H1 (cell line): ENCODE data around the gene CHPF2. TPM values are rescaled to one million over a fixed set of nuclear protein-coding genes. Genes with fewer than 3 reads are reported as not detected.
A peak's percentile ranks its signal among the peaks of the same experiment; 100 is the strongest.

Experiments used
- CTCF ChIA-PET: fragments of 300-600 bp; sonication (Branson Sonifier 250); formaldehyde crosslinking; loops from one replicate; lab custom pipeline; 2021; ENCODE audit not compliant: partially characterized antibody; lab: Charles Lee
- POLR2A ChIA-PET: fragments of 300-600 bp; sonication (Branson Sonifier 250); formaldehyde crosslinking; loops from one replicate; lab custom pipeline; 2021; ENCODE audit warnings: inconsistent platforms; ENCODE audit not compliant: partially characterized antibody; lab: Charles Lee
- DNase-seq, 2 experiments: peaks; one replicate each; pipeline versions ENCODE4 v3.0.0 to v3.0.0-alpha.2; 2010 to 2022; ENCODE audit warnings: low spot score in 2 of 2, low read depth in 1 of 2, mixed read lengths in 1 of 2
- FAIRE-seq: peaks from 2 replicates; lab custom pipeline; 2011; peaks lifted over from hg19 to GRCh38; lab: Jason Lieb, UNC
- H2AFZ ChIP-seq: 2 replicates; pipeline ENCODE4 v1.8.1; 2012; ENCODE audit warnings: low read length, inconsistent platforms
- H2AK5ac ChIP-seq: 2 replicates; pipeline ENCODE4 v1.6.1; 2013; ENCODE audit warnings: low read depth, low read length
- H2BK120ac ChIP-seq: replicated peaks from 2 replicates; pipeline ENCODE3; 2013; ENCODE audit warnings: low read depth, low read length, inconsistent platforms
- H2BK12ac ChIP-seq: 2 replicates; pipeline ENCODE4 v1.6.1; 2013; ENCODE audit warnings: low read depth, low read length
- H2BK15ac ChIP-seq: 2 replicates; pipeline ENCODE4 v1.6.1; 2013; ENCODE audit warnings: low read length
- H2BK20ac ChIP-seq: 2 replicates; pipeline ENCODE4 v1.6.1; 2013; ENCODE audit warnings: low read length
- H2BK5ac ChIP-seq: 2 replicates; pipeline ENCODE4 v1.6.1; 2013; ENCODE audit warnings: low read depth, low read length
- H3K14ac ChIP-seq: 2 replicates; pipeline ENCODE4 v1.6.1; 2013; ENCODE audit warnings: inconsistent platforms; ENCODE audit not compliant: insufficient read length
- H3K18ac ChIP-seq: 2 replicates; pipeline ENCODE4 v1.6.1; 2013; ENCODE audit warnings: low read length; ENCODE audit errors: extremely low read depth
- H3K23ac ChIP-seq: 2 replicates; pipeline ENCODE4 v1.6.1; 2013; ENCODE audit warnings: inconsistent platforms; ENCODE audit not compliant: insufficient read length
- H3K23me2 ChIP-seq: 2 replicates; pipeline ENCODE4 v1.6.1; 2013; ENCODE audit warnings: low read depth, low read length
- H3K27ac ChIP-seq: 2 replicates; pipeline ENCODE4 v1.6.1; 2011; ENCODE audit warnings: low read depth, low read length, inconsistent platforms
- H3K27me3 ChIP-seq, 4 experiments: replicated peaks in 1 of 4; 1 replicate in 1 of 4; 2 replicates in 3 of 4; pipeline versions ENCODE4 v1.6.1 to v1.8.1; 2011 to 2013; ENCODE audit warnings: low read length in 3 of 4, mild to moderate bottlenecking in 3 of 4, inconsistent platforms in 2 of 4, mixed read lengths in 2 of 4, moderate library complexity in 1 of 4; ENCODE audit not compliant: control insufficient read depth in 3 of 4, insufficient read depth in 3 of 4; ENCODE audit errors: extremely low read depth in 1 of 4
- H3K36me3 ChIP-seq, 4 experiments: 2 replicates each; pipeline versions ENCODE4 v1.6.1 to v1.8.1; 2011 to 2013; ENCODE audit warnings: mild to moderate bottlenecking in 4 of 4, low read length in 3 of 4, moderate library complexity in 2 of 4, control low read depth in 1 of 4, inconsistent platforms in 1 of 4; ENCODE audit not compliant: insufficient read depth in 4 of 4, control insufficient read depth in 2 of 4
- H3K4ac ChIP-seq: replicated peaks from 2 replicates; pipeline ENCODE3; 2013; ENCODE audit warnings: low read length, low read depth, mixed read lengths, inconsistent platforms; ENCODE audit not compliant: insufficient read length
- H3K4me1 ChIP-seq, 4 experiments: replicated peaks in 1 of 4; 1 replicate in 1 of 4; 2 replicates in 3 of 4; pipeline versions ENCODE4 v1.6.1 to v1.8.1; 2011 to 2013; ENCODE audit warnings: low read length in 3 of 4, inconsistent platforms in 2 of 4, mixed read lengths in 1 of 4; ENCODE audit not compliant: insufficient read depth in 4 of 4, control insufficient read depth in 3 of 4
- H3K4me2 ChIP-seq, 2 experiments: 2 replicates each; pipeline versions ENCODE4 v1.6.1 to v1.8.1; 2011 to 2013; ENCODE audit warnings: low read depth in 2 of 2, low read length in 2 of 2, control low read depth in 1 of 2, inconsistent platforms in 1 of 2, mild to moderate bottlenecking in 1 of 2; ENCODE audit not compliant: insufficient read depth in 1 of 2
- H3K4me3 ChIP-seq, 4 experiments: fragments of 200-600, 300-600 bp in 1 of 4; sonication (generic), shearing (Covaris generic), sonication (Bioruptor Twin) in 1 of 4; 2 replicates each; pipeline versions ENCODE4 v1.5.1 to v1.8.1; 2011 to 2016; ENCODE audit warnings: low read length in 4 of 4, low read depth in 3 of 4, control low read depth in 2 of 4, inconsistent platforms in 2 of 4, mild to moderate bottlenecking in 2 of 4, mixed read lengths in 1 of 4, moderate library complexity in 1 of 4; ENCODE audit not compliant: insufficient read depth in 2 of 4; ENCODE audit errors: extremely low read depth in 1 of 4
- H3K56ac ChIP-seq: replicated peaks from 2 replicates; pipeline ENCODE3; 2013; ENCODE audit warnings: low read depth, mild to moderate bottlenecking, mixed read lengths, low read length, inconsistent platforms; ENCODE audit not compliant: insufficient read length
- H3K79me1 ChIP-seq: 2 replicates; pipeline ENCODE4 v1.6.1; 2013; ENCODE audit warnings: low read depth, low read length, control low read depth
- H3K79me2 ChIP-seq, 2 experiments: 2 replicates each; pipeline versions ENCODE4 v1.6.1 to v1.8.1; 2012 to 2013; ENCODE audit warnings: low read length in 2 of 2, mild to moderate bottlenecking in 2 of 2, inconsistent platforms in 1 of 2; ENCODE audit not compliant: insufficient read depth in 2 of 2, control insufficient read depth in 1 of 2
- H3K9ac ChIP-seq, 4 experiments: replicated peaks in 1 of 4; 1 replicate in 1 of 4; 2 replicates in 3 of 4; pipeline versions ENCODE4 v1.6.1 to v1.8.1; 2011 to 2013; ENCODE audit warnings: low read depth in 3 of 4, low read length in 3 of 4, control low read depth in 2 of 4, mild to moderate bottlenecking in 2 of 4, moderate library complexity in 2 of 4, inconsistent platforms in 1 of 4; ENCODE audit errors: extremely low read depth in 1 of 4
- H3K9me3 ChIP-seq, 2 experiments: 2 replicates each; pipeline versions ENCODE4 v1.6.1 to v1.8.1; 2012 to 2013; ENCODE audit warnings: mild to moderate bottlenecking in 2 of 2, moderate library complexity in 2 of 2, control low read depth in 1 of 2, inconsistent platforms in 1 of 2, low read depth in 1 of 2, low read length in 1 of 2, mixed read lengths in 1 of 2; ENCODE audit not compliant: insufficient read depth in 2 of 2
- H4K20me1 ChIP-seq, 2 experiments: replicated peaks in 1 of 2; 2 replicates each; pipeline versions ENCODE3 to v1.8.1; 2011 to 2013; ENCODE audit warnings: inconsistent platforms in 2 of 2, low read length in 2 of 2, mild to moderate bottlenecking in 1 of 2; ENCODE audit not compliant: insufficient read depth in 2 of 2, control insufficient read depth in 1 of 2
- H4K5ac ChIP-seq: 2 replicates; pipeline ENCODE4 v1.6.1; 2013; ENCODE audit warnings: low read length, low read depth, mixed read lengths, inconsistent platforms; ENCODE audit not compliant: insufficient read length
- H4K8ac ChIP-seq: 2 replicates; pipeline ENCODE4 v1.8.0; 2013; ENCODE audit warnings: mild to moderate bottlenecking, moderate library complexity, low read length, inconsistent platforms; ENCODE audit not compliant: insufficient read depth; ENCODE audit errors: extremely low read depth
- H4K91ac ChIP-seq: replicated peaks from 2 replicates; pipeline ENCODE3; 2013; ENCODE audit warnings: low read length, mixed read lengths, inconsistent platforms; ENCODE audit not compliant: insufficient read length
- BRCA1 ChIP-seq: IDR thresholded peaks from 2 replicates; pipeline ENCODE4 v1.6.1; 2012; ENCODE audit warnings: low read depth, low read length, improper control_type of control experiment
- CREB1 ChIP-seq: IDR thresholded peaks from 2 replicates; pipeline ENCODE4 v1.6.1; 2012; ENCODE audit warnings: inconsistent platforms
- HDAC6 ChIP-seq: IDR thresholded peaks from one replicate; pipeline ENCODE4 v1.7.1; 2012; ENCODE audit warnings: low read depth, mild to moderate bottlenecking, inconsistent platforms, low read length, moderate library complexity
- TBP ChIP-seq: IDR thresholded peaks from 2 replicates; pipeline ENCODE4 v1.6.1; 2011; ENCODE audit warnings: low read depth, low read length, improper control_type of control experiment
- WGBS, 2 experiments: shearing (Covaris generic) in 1 of 2; methylation state at CpG; one replicate each; pipeline versions ENCODE4 v1.1.6 to v1.1.7; 2013 to 2015; ENCODE audit warnings: low lambda C conversion rate in 2 of 2, mixed read lengths in 2 of 2, inconsistent platforms in 1 of 2, low coverage in 1 of 2, missing lambda C conversion rate in 1 of 2; ENCODE audit not compliant: insufficient replicate concordance in 2 of 2, insufficient coverage in 1 of 2, insufficient read length in 1 of 2; ENCODE audit errors: extremely low coverage in 1 of 2, missing lambda C conversion rate in 1 of 2; 5-methylcytosine and 5-hydroxymethylcytosine counted together
- polyA plus RNA-seq, 7 experiments: library from polyadenylated mRNA; depleted of rRNA in 3 of 7; stranded (reverse) in 5 of 7; unstranded in 2 of 7; fragments of >200 nt in 5 of 7; fragments of 200-250 nt in 2 of 7; gene quantifications; 1 replicate in 5 of 7; 2 replicates in 1 of 7; 4 replicates in 1 of 7; pipeline versions ENCODE4 v1.2.1 to v1.2.3, GENCODE V29; 2011 to 2013; ENCODE audit warnings: missing spikeins in 2 of 7, mixed read lengths in 2 of 7
- total RNA-seq: library from RNA; stranded (reverse); fragmentation: NEBNext Ultra II Directional; extraction: Animal tissue kit (Norgen Biotek cat#: 25700); gene quantifications from 2 replicates; pipeline ENCODE4 v1.2.1, GENCODE V29; 2021

The CHPF2 gene
- total and polyA plus RNA-seq, 2 of the 8 experiments (the other 6 are each of a cell fraction or from before 2014, with no cell fraction given) = 14.4 to 20.6 TPM

GRCh38 chr7:151243408-151244195 lies 11.3 kb downstream of the CHPF2 start:
- 60% methylated on average over 15 of the region's 17 CpGs; no CpG with 5 or more reads in 1 of the 2 experiments for WGBS, 2 experiments

More at GRCh38 chr7:151243408-151244195, 11.3 kb downstream of the CHPF2 start:
- Histone ChIP-seq H3K36me3 (no peaks in the 10 kb centered on the region), H3K4me1 (peaks cover 0 to 40% (median 28%) of the 10 kb centered on the region in 4 experiments; a peak in 6 of 7 replicates), H3K27ac (no peak overlapping the region), H3K56ac (no peak overlapping the region), H3K79me2 (no peaks in the 10 kb centered on the region), H2BK120ac (no peak overlapping the region), H3K23ac (no peak overlapping the region), H4K8ac (no peak overlapping the region), H3K4ac (no peak overlapping the region), H2BK5ac (no peak overlapping the region), H3K18ac (no peak overlapping the region), H3K9me3 (no peaks in the 10 kb centered on the region), H3K23me2 (peaks cover 13% of the 10 kb centered on the region; the same call in 1 of the 2 replicates), H2BK12ac (peak overlapping the region; percentile 42; the same call in 1 of the 2 replicates), H2AK5ac (no peak overlapping the region), H3K14ac (no peak overlapping the region), H3K9ac (no peak overlapping the region), H3K4me2 (peak overlapping the region in 1 of 2 experiments; percentile 1; a peak in 2 of 4 replicates), H4K91ac (no peak overlapping the region), H4K20me1 (peaks cover 1 to 12% of the 10 kb centered on the region in 2 experiments), H2AFZ (no peak overlapping the region), H3K4me3 (no peak overlapping the region; a peak in 2 of 8 replicates), H3K27me3 (peaks cover 16 to 38% (median 35%) of the 10 kb centered on the region in 4 experiments), H4K5ac (no peak overlapping the region), H3K79me1 (peaks cover 3% of the 10 kb centered on the region; the same call in 1 of the 2 replicates), H2BK15ac (no peak overlapping the region), H2BK20ac (no peak overlapping the region)
- POLR2A ChIA-PET = interaction anchor here (0.8 to 5.7 kb wide), 9 partner anchors 8 to 22 kb away, joined by 3 to 22 read pairs (median 6); partner anchors contain the start of genes ABCF2 and CHPF2
- no peak for TF ChIP-seq BRCA1
- TF ChIP-seq CREB1 = no peak
- TF ChIP-seq TBP = no peak
- TF ChIP-seq HDAC6 = no peak
- DNase-seq (peak in 1 of 2 experiments; percentile 36), FAIRE-seq (no peak)
- CTCF ChIA-PET = interaction anchor here (0.6 to 5.1 kb wide), 77 partner anchors 9 to 832 kb away, joined by 3 to 71 read pairs (median 4); partner anchors contain the start of genes ABCF2, ASB10, CHPF2 and GBX1
